Measurements from ENCODE around the gene PELI2. TPM values are rescaled to one million over a fixed set of nuclear protein-coding genes. Genes with fewer than 3 reads are reported as not detected.

Gene PELI2
- total RNA-seq, 3 donors from 2014 or later (not counting 1 experiment from before 2014, with no cell fraction given) = 16.4 to 25.0 (median 24.9) TPM

GRCh38 chr14:56129933-56130332 is 11.7 kb downstream of the PELI2 start:
- no peak for ATAC-seq
- 24% methylated on average over 4 of the region's 4 CpGs for WGBS (ENCODE audit: insufficient coverage)
- H3K27me3 Mint-ChIP-seq (ENCODE audit: low read depth in 2 of 2) = no peaks in the 10 kb centered on the region
- peaks cover 31 to 52% of the 10 kb centered on the region in 2 donors for H3K4me1 Mint-ChIP-seq
- H3K27ac ChIP-seq (ENCODE audit: low read length) = no peak overlapping the region
- H3K4me3 ChIP-seq (ENCODE audit: low read length) = no peak overlapping the region
- no peaks in the 10 kb centered on the region for H3K36me3 ChIP-seq (ENCODE audit: control insufficient read depth, insufficient read depth, low read length)
- no peak overlapping the region for H3K27ac Mint-ChIP-seq
- H3K4me3 Mint-ChIP-seq = no peak overlapping the region
- TF ChIP-seq CTCF (IDR thresholded peaks at IDR 0.05) = no peak
- H3K27me3 ChIP-seq (ENCODE audit: control insufficient read depth, insufficient read depth, low read length) = no peaks in the 10 kb centered on the region
- intact Hi-C loops (cut with micrococcal nuclease) = no loop called here
- H3K4me1 ChIP-seq (ENCODE audit: control insufficient read depth, insufficient read depth, low read length) = peaks cover 8% of the 10 kb centered on the region
- H3K9me3 ChIP-seq (ENCODE audit: control insufficient read depth, insufficient read depth, low read length) = no peaks in the 10 kb centered on the region
- H3K36me3 Mint-ChIP-seq = no peaks in the 10 kb centered on the region
- no peak for DNase-seq
- no peaks in the 10 kb centered on the region for H3K9me3 Mint-ChIP-seq

- no peak for ATAC-seq
- no peak overlapping the region for H3K4me3 ChIP-seq (ENCODE audit: low read length)
- no peaks in the 10 kb centered on the region for H3K27me3 Mint-ChIP-seq (ENCODE audit: low read depth in 2 of 2)
- no peaks in the 10 kb centered on the region for H3K27me3 ChIP-seq (ENCODE audit: control insufficient read depth, insufficient read depth, low read length)
- H3K36me3 Mint-ChIP-seq = no peaks in the 10 kb centered on the region
- no peaks in the 10 kb centered on the region for H3K9me3 ChIP-seq (ENCODE audit: control insufficient read depth, insufficient read depth, low read length)
- H3K9me3 Mint-ChIP-seq = no peaks in the 10 kb centered on the region
- peaks cover 8% of the 10 kb centered on the region for H3K4me1 ChIP-seq (ENCODE audit: control insufficient read depth, insufficient read depth, low read length)
- H3K27ac Mint-ChIP-seq = no peak overlapping the region
- no peak overlapping the region for H3K27ac ChIP-seq (ENCODE audit: low read length)
- WGBS (ENCODE audit: insufficient coverage) = 70% methylated on average over 2 of the region's 5 CpGs
- H3K4me1 Mint-ChIP-seq = peaks cover 39 to 59% of the 10 kb centered on the region in 2 donors
- no peak for TF ChIP-seq CTCF (IDR thresholded peaks at IDR 0.05)
- no peaks in the 10 kb centered on the region for H3K36me3 ChIP-seq (ENCODE audit: control insufficient read depth, insufficient read depth, low read length)
- no peak overlapping the region for H3K4me3 Mint-ChIP-seq
- intact Hi-C loops (cut with micrococcal nuclease) = no loop called here
- no peak for DNase-seq
These were observed 13.0 kb downstream of the PELI2 start for GRCh38 chr14:56131004-56131864.

GRCh38 chr14:56131865-56132833 is 13.9 kb downstream of the PELI2 start:
- no peak overlapping the region for H3K4me3 ChIP-seq (ENCODE audit: low read length)
- no peaks in the 10 kb centered on the region for H3K27me3 ChIP-seq (ENCODE audit: control insufficient read depth, insufficient read depth, low read length)
- no peaks in the 10 kb centered on the region for H3K36me3 ChIP-seq (ENCODE audit: control insufficient read depth, insufficient read depth, low read length)
- Mint-ChIP-seq H3K9me3 (no peaks in the 10 kb centered on the region), H3K4me3 (no peak overlapping the region), H3K27ac (no peak overlapping the region), H3K27me3 (ENCODE audit: low read depth in 2 of 2) (no peaks in the 10 kb centered on the region), H3K4me1 (peaks cover 37 to 59% of the 10 kb centered on the region in 2 donors), H3K36me3 (no peaks in the 10 kb centered on the region)
- no peak for ATAC-seq
- 86% methylated on average over 11 of the region's 14 CpGs for WGBS (ENCODE audit: insufficient coverage)
- DNase-seq = no peak
- no peak overlapping the region for H3K27ac ChIP-seq (ENCODE audit: low read length)
- H3K4me1 ChIP-seq (ENCODE audit: control insufficient read depth, insufficient read depth, low read length) = peaks cover 8% of the 10 kb centered on the region
- no peak for TF ChIP-seq CTCF (IDR thresholded peaks at IDR 0.05)
- H3K9me3 ChIP-seq (ENCODE audit: control insufficient read depth, insufficient read depth, low read length) = no peaks in the 10 kb centered on the region
- intact Hi-C loops (cut with micrococcal nuclease) = no loop called here
